ENCODE measurements around the gene PFKL. TPM values are rescaled to one million over a fixed set of nuclear protein-coding genes. Genes with fewer than 3 reads are reported as not detected.

PFKL gene
- total RNA-seq, 6 experiments from 2014 or later, result 100 to 123 (median 107) TPM

DNA sequence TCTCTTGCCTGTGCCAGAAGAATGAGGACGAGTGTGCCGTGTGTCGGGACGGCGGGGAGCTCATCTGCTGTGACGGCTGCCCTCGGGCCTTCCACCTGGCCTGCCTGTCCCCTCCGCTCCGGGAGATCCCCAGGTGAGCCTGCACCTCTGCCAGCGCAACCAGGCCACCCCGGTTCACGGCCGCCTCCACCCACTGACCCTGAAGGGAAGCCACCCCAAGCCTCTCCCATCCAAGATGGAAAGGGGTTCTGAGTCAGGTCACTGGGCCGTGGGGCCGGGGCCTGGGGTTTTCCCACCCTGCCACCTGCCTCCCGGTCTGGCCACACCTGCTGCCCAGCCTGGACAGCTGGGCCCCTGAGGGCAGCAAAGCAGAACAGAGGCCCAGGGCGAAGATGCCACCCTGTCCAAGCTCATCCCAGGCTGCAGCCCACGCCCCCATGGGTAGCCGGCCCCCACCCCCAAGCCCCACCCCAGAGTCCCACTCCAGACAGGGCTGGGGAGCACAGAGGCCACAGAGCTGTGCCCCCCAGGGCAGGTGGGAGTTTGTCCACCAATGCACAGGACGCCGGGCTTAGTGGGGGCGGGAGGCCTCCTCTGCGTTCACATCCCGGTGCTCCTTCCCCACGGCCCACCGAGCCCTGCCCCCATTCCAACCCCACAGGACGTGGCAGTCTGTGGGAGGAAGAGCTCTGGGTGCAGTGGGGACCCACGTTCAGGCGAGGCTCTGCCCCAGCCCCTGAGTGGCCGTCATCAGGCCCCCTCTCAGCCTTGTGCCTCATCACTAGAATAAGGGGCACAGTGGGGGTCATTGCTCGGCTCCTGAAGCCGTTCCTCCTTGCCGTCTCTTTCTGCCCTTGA lies 8.5 kb upstream of the PFKL start:
- TF ChIP-seq, protein P1, sequence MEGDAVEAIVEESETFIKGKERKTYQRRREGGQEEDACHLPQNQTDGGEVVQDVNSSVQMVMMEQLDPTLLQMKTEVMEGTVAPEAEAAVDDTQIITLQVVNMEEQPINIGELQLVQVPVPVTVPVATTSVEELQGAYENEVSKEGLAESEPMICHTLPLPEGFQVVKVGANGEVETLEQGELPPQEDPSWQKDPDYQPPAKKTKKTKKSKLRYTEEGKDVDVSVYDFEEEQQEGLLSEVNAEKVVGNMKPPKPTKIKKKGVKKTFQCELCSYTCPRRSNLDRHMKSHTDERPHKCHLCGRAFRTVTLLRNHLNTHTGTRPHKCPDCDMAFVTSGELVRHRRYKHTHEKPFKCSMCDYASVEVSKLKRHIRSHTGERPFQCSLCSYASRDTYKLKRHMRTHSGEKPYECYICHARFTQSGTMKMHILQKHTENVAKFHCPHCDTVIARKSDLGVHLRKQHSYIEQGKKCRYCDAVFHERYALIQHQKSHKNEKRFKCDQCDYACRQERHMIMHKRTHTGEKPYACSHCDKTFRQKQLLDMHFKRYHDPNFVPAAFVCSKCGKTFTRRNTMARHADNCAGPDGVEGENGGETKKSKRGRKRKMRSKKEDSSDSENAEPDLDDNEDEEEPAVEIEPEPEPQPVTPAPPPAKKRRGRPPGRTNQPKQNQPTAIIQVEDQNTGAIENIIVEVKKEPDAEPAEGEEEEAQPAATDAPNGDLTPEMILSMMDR (IDR thresholded peaks at IDR 0.05), result no peak
- Mint-ChIP-seq H3K27me3 (ENCODE audit: insufficient read depth) (peaks cover 7% of the 10 kb centered on the region), H3K4me3 (no peak overlapping the region), H3K4me1 (ENCODE audit: low read depth) (no peaks in the 10 kb centered on the region), H3K36me3 (ENCODE audit: low read depth) (no peaks in the 10 kb centered on the region), H3K9me3 (no peaks in the 10 kb centered on the region), H3K27ac (no peak overlapping the region)
- no peak for DNase-seq

DNA sequence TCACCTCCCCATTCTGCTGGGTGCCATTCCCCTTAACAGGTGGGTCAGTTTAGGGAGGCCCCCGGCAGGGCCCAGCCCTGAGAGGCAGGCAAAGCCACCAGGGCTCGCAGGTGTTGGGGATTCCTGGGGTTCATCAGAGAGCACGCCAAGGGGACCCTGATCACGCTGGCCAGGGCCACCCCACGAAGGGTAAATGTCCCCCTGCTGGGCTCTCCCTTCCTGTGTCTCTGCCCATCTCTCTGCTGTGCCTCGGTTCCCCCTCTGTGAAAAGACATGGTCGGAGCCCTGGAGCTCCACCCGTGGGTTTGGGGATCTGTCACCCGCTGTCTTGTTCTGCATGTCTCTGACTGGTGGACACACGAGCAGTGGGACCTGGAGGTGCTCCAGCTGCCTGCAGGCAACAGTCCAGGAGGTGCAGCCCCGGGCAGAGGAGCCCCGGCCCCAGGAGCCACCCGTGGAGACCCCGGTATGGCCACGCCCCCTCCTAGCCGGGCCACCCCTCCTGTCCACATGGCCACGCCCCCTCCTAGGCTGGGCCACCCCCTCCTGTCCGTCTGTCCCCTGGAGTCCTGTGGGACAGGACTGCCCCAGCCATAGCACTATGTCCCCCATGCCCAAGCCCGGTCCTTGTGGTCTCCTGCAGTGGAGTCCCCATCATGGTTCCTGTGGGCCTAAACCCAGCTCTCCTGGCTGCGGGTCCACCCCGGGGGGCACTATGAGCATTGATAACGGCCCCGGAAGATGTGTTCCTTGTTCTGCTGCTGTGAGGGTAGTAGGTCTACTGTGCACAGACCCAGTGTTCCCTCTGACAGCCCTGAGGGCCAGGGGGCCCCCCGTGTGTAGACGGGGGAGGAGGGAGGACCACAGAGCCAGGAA lies 7.7 kb upstream of the PFKL start:
- Mint-ChIP-seq H3K27ac (no peak overlapping the region), H3K27me3 (ENCODE audit: insufficient read depth) (peaks cover 7% of the 10 kb centered on the region), H3K9me3 (no peaks in the 10 kb centered on the region), H3K36me3 (ENCODE audit: low read depth) (no peaks in the 10 kb centered on the region), H3K4me1 (ENCODE audit: low read depth) (no peaks in the 10 kb centered on the region), H3K4me3 (no peak overlapping the region)
- DNase-seq, result no peak
- TF ChIP-seq, protein P1 (IDR thresholded peaks at IDR 0.05), result no peak

DNA sequence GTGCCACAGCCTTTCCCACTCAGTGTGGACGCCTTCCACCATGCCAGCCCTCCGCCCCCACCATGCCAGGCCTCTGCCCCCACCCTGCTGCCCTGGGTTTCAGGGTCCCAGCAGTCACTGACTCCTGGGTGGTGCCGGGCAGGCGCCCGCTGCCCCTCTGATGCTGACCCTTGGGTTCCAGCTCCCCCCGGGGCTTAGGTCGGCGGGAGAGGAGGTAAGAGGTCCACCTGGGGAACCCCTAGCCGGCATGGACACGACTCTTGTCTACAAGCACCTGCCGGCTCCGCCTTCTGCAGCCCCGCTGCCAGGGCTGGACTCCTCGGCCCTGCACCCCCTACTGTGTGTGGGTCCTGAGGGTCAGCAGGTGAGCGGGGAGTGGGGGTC lies 7.0 kb upstream of the PFKL start:
- Mint-ChIP-seq H3K27me3 (ENCODE audit: insufficient read depth) (peaks cover 7% of the 10 kb centered on the region), H3K4me1 (ENCODE audit: low read depth) (no peaks in the 10 kb centered on the region), H3K9me3 (no peaks in the 10 kb centered on the region), H3K36me3 (ENCODE audit: low read depth) (no peaks in the 10 kb centered on the region), H3K4me3 (no peak overlapping the region), H3K27ac (no peak overlapping the region)
- no peak for DNase-seq
- TF ChIP-seq, protein P1 (IDR thresholded peaks at IDR 0.05), result no peak

DNA sequence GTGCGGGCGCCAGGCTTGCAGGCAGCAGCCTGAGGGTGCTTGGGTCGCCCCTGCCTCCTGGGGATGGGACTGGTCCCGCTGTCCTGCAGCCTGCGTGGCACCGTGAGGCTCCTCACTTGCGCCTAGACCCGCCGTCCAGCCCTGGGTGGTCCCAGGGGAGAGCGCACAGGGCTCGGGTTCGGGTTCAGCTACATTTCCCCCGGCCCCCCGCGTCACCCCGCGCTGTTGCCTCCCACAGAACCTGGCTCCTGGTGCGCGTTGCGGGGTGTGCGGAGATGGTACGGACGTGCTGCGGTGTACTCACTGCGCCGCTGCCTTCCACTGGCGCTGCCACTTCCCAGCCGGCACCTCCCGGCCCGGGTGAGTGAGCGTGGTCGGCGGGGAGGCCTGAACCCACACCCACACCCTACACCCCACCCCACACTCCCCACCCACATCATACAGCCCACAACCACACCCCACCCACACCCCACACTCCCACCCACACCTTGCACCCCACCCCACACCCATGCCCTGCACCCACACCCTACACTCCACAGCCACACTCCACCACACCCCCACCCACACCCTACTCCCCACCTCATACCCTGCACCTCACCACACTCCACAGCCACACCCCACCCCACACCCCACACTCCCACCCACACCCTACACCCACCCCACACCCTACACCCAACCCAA lies 6.2 kb upstream of the PFKL start:
- H3K36me3 Mint-ChIP-seq (ENCODE audit: low read depth), result no peaks in the 10 kb centered on the region
- H3K4me1 Mint-ChIP-seq (ENCODE audit: low read depth), result no peaks in the 10 kb centered on the region
- no peak for DNase-seq
- no peak overlapping the region for H3K4me3 Mint-ChIP-seq
- no peaks in the 10 kb centered on the region for H3K9me3 Mint-ChIP-seq
- peaks cover 7% of the 10 kb centered on the region; the same call in 1 of the 2 replicates for H3K27me3 Mint-ChIP-seq (ENCODE audit: insufficient read depth)
- no peak overlapping the region for H3K27ac Mint-ChIP-seq
- TF ChIP-seq, protein P1 (IDR thresholded peaks at IDR 0.05), result no peak

DNA sequence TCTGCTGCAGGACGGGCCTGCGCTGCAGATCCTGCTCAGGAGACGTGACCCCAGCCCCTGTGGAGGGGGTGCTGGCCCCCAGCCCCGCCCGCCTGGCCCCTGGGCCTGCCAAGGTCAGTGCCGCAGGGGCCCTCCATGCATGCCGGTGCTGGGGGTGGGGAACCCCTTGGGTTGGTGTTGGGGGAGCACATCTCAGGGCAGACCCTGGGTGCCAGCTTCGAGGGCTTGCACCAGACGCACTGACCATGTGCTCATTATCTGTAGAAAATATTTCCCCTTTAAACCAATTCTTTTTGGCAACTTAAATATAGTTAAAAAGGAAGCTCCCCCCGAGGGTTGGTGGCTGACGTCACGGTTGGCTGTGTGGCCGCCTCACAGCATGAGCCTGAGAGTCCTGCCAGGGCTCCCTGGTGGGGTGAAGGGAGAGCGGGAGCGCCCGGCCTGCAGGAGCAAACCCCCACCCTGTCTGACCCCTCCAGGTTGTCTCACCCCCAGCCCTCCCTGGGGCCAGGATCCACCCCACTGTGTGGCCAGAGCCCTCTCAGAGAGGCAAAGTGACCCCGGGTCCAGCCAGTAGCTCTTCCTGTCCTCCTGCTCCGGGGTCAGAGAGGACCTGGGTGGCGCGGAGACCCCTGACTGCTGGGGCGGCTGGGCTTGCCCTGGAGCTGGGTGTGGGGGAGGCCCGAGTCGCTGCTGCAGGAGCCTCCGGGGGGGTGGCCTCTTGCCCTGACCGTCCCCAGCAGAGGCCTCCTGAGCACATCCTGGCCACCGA lies 5.3 kb upstream of the PFKL start:
- DNase-seq, result peak; percentile 8
- TF ChIP-seq, protein P1 (IDR thresholded peaks at IDR 0.05), result no peak
- H3K27me3 Mint-ChIP-seq (ENCODE audit: insufficient read depth), result peaks cover 3% of the 10 kb centered on the region; the same call in 1 of the 2 replicates
- no peaks in the 10 kb centered on the region for H3K9me3 Mint-ChIP-seq
- no peak overlapping the region for H3K27ac Mint-ChIP-seq
- H3K4me3 Mint-ChIP-seq, result no peak overlapping the region
- H3K36me3 Mint-ChIP-seq (ENCODE audit: low read depth), result no peaks in the 10 kb centered on the region
- H3K4me1 Mint-ChIP-seq (ENCODE audit: low read depth), result peaks cover 5% of the 10 kb centered on the region; the same call in 1 of the 2 replicates

All from HFFc6 (cell line).